OCI-LY7 (cell line): ENCODE measurements around the gene CAP2.

Experiments used
- EZH2phosphoT487 ChIP-seq: fragments of 200-600 bp; sonication (generic); IDR thresholded peaks from 2 replicates; pipeline ENCODE4 v1.6.1; 2018; ENCODE audit warnings: low read depth, borderline replicate concordance, mild to moderate bottlenecking, mixed run types, antibody characterized with exemption, low read length, moderate library complexity, mixed read lengths
- TF ChIP-seq, protein P1 (sequence below): fragments of 200-600 bp; sonication (generic); conservative IDR thresholded peaks from 2 replicates; pipeline ENCODE4 v1.5.1; 2014; ENCODE audit warnings: mild to moderate bottlenecking, antibody characterized with exemption, low read length, moderate library complexity, mixed read lengths

DNA sequence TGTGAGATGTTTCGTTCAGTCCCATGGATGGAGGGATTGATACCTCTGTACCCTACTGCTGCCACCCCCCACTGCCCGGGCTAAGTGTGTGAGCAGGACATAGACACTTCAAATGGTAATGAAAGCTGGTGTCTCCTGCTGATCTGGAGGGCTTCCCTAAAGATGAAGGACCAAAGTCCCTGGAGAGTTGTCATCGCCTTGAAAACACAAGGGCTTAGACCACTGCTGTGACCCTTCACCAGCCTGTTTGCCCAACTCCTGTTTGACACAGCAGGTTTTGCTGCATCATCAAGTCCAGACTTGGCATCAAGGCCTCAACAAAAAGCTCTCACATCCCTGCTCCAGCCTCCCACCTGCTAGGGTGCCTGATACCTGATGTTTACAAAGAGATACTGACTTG is 148.8 kb downstream of the CAP2 start:
- TF ChIP-seq, protein P1, sequence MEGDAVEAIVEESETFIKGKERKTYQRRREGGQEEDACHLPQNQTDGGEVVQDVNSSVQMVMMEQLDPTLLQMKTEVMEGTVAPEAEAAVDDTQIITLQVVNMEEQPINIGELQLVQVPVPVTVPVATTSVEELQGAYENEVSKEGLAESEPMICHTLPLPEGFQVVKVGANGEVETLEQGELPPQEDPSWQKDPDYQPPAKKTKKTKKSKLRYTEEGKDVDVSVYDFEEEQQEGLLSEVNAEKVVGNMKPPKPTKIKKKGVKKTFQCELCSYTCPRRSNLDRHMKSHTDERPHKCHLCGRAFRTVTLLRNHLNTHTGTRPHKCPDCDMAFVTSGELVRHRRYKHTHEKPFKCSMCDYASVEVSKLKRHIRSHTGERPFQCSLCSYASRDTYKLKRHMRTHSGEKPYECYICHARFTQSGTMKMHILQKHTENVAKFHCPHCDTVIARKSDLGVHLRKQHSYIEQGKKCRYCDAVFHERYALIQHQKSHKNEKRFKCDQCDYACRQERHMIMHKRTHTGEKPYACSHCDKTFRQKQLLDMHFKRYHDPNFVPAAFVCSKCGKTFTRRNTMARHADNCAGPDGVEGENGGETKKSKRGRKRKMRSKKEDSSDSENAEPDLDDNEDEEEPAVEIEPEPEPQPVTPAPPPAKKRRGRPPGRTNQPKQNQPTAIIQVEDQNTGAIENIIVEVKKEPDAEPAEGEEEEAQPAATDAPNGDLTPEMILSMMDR: no peak
- no peak for TF ChIP-seq EZH2phosphoT487
